ENCODE data around the gene CACNG4.

DNA sequence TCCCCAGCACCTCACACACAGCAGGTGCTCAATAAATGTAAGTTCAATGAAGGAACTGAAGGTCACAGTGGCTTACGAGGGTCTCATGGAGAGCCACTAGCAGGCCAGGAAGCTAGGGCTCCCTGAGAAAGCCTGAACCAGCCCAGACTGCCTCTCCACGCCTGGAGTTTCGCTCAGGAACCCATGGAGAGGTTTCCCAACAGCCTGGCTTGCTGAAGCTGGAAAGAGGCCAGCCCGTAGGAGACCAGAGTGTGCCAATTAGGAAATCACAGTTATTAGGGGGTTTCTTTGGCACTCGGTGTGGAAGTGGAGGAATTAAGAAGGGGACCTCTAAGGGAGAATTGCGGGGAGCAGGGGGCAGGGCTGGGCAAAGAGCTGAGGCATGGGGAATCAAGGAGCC lies 43.6 kb downstream of the CACNG4 start:
- TF ChIP-seq, protein P1, sequence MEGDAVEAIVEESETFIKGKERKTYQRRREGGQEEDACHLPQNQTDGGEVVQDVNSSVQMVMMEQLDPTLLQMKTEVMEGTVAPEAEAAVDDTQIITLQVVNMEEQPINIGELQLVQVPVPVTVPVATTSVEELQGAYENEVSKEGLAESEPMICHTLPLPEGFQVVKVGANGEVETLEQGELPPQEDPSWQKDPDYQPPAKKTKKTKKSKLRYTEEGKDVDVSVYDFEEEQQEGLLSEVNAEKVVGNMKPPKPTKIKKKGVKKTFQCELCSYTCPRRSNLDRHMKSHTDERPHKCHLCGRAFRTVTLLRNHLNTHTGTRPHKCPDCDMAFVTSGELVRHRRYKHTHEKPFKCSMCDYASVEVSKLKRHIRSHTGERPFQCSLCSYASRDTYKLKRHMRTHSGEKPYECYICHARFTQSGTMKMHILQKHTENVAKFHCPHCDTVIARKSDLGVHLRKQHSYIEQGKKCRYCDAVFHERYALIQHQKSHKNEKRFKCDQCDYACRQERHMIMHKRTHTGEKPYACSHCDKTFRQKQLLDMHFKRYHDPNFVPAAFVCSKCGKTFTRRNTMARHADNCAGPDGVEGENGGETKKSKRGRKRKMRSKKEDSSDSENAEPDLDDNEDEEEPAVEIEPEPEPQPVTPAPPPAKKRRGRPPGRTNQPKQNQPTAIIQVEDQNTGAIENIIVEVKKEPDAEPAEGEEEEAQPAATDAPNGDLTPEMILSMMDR (IDR thresholded peaks at IDR 0.05), result no peak
- no peak for TF ChIP-seq POLR2A (IDR thresholded peaks at IDR 0.05; ENCODE audit: low read depth)

Data from esophagus muscularis mucosa (tissue), 3 donors.